Left renal pelvis (tissue), 4 donors: ENCODE results near the gene FUNDC1. TPM values are rescaled to one million over a fixed set of nuclear protein-coding genes. Genes with fewer than 3 reads are reported as not detected.
A peak's percentile ranks its signal among the peaks of the same experiment; 100 is the strongest.
"Not testable (repeated sequence)": the region's sequence is repeated elsewhere in the genome, so short reads cannot be mapped to it uniquely, and the experiment has no call there.

Experiments
- DNase-seq, 4 donors: peaks; one replicate each; pipeline ENCODE4 v3.0.0-alpha.2; 2013; ENCODE audit warnings: low read depth in 4 of 4, low spot score in 3 of 4
- polyA plus RNA-seq, 4 donors: library from polyadenylated mRNA; unstranded; fragments of 120-200 nt; gene quantifications; one replicate each; pipeline ENCODE4 v1.2.1, GENCODE V29; 2013; ENCODE audit not compliant: insufficient read length in 4 of 4

Gene FUNDC1, protein sequence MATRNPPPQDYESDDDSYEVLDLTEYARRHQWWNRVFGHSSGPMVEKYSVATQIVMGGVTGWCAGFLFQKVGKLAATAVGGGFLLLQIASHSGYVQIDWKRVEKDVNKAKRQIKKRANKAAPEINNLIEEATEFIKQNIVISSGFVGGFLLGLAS
- polyA plus RNA-seq = 10 to 100 TPM; 17.2 to 34.5 (median 28.4) TPM

DNA sequence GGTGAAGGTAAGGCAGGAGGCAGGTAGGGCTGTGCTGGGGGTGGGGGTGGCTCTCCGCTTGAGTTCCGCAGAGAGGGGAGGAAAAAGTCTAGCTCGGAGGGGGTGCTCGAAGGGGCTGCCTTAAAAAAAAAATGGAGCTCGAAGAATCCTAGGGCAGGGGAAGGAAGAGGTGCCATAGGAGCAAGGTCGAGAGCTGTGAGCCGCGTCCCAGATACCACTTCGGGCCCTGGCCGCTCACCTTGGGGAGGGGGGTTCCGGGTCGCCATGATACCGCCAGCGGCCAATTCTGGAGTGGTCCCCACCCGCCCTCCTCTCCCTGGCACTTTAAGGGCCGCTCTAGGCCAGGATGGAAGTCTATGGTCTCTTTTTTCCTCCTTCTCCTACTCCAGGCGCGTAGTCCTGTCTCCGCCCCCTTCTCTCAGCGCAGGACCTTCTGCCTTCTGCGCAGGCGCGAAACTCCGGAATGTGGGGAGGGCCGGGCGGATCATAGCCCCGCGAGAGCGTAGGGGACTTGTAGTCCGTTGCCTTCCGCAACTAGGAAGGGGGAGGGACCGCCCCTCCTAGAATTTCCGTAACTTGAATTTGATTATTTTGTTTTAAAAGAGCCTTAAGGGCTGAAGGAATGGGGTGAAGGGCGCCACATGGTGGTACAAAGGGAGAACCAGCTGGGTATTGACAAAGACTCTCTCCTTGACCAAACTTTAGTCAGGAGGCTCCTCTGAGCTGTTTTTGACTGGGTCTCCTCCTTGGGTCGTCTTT lies at the start of gene FUNDC1:
Gene FUNDC1, minus strand, starts transcription at position 293 of the 759 bp plus-strand sequence. Its CDS starts 27 bp downstream, at position 266.
- peak; percentile 77 to 91 (median 85) for DNase-seq

DNA sequence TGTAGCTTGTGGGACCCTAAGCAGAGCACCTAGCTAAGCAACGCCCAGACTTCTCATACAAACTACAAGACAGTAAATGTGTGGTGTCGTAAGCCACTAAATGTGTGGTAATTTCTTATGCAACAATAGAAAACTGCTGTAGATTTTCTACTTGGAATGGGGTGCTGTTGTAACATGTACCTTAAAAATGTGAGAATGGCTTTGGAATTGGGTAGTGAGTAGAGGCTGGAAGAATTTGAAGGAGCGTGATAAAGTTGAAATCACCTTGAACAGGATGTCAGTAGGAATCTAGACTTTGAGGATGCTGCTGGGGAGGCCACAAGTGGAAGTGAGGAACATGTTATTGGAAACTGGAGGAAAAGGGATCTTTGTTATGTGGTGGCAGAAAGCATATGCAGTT lies 43.2 kb upstream of the FUNDC1 start:
- DNase-seq = no peak

DNA sequence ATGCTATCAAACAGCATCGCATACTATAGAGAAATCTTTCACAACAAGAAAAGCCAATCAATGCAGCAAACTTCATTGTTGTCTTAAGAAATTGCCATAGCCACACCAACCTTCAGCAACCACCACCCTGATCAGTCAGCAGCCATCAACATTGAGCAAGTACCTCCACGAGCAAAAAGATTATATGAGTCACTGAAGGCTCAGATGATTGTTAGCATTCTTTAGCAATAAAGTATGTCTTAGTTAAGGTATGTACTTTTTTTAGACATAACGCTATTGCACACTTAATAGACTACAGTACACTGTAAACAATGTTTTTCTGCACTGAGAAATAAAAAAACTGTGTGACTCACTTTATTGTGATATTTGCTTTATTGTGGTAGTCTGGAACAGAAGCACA lies 37.8 kb upstream of the FUNDC1 start:
- DNase-seq = no peak

DNA sequence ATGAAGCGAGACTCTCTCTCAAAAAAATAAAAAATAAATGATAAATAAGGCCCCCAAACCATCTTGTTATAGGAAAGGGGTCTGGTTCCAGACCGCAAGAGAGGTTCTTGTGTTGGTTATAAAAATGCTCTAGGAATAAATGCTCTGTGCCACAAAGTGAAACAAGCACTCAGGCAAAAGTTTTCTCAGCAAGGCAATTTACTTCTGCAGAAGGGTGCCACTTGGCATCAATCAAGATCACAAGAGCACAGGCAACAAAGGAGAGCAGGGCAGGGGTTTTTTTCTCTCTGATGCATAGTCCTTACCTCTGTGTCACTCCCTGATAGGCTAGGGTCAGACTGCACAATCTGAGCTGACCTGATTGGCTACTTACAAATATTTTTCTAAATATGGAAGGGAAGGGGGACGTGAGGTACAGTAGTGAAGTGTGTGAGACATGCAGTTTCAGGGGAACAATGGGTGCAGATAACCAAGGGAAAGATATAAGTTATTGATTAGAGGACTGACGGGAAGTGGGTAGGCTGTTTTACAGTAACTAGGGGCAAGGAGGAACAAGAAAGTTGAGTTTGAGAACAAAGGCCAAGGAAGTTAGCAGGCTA lies 29.8 kb upstream of the FUNDC1 start:
- DNase-seq = no peak

DNA sequence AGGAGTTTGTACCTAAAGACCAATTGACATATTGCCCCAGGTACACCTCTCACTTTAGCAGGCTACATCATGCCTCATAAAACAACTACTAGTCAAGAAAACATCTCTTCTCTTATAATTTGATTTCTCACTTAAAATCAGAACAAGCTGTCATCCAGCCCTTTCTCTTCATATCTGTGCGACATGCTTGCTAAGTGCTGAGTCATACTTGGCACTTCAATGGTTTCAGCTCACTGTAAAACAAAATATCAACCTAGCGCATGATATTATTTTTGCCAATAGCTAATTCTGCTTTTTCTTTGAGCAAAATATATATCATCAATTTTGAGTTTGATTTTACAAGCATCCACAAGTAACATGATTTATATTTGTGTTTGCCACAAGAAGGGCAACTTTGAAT lies 27.9 kb upstream of the FUNDC1 start:
- DNase-seq = no peak

DNA sequence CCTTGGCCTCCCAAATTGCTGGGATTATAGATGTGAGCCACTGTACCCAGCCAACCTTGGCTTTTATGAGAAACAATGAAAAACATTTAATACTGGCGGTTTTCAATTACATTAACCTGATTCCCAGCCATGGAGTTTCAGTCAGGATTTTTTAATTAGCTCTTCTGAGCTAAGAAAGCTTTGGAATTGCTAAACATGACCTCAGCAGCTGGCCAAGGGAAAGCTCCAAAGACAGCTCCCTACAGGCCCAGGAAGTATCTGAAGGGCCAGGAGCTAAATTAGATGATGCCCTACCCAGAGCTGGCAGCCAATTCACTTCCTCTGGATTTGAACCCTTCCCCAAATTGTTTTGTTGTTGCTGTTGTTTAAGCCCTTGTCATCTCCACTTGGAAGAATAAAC lies 26.5 kb upstream of the FUNDC1 start:
- DNase-seq = no peak

DNA sequence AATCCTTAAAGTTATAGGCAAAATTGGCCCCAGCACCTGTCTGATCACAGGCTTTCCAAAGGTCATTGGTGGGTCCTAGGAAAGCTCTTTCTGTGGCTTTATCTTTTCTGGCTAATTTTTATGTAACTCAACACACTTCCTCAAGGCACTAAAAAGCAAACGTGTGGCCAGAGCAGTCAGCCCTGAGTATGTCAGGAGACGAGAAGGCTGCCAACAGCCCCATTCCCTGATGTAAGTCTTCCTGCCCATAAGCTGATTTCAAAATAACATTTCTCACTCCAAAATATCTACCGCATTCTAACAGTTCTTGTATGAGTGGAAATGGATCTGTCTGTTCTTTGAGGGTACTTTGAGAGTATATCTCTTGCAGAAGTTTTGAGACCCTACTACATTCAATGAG lies 25.5 kb upstream of the FUNDC1 start:
- DNase-seq = no peak

DNA sequence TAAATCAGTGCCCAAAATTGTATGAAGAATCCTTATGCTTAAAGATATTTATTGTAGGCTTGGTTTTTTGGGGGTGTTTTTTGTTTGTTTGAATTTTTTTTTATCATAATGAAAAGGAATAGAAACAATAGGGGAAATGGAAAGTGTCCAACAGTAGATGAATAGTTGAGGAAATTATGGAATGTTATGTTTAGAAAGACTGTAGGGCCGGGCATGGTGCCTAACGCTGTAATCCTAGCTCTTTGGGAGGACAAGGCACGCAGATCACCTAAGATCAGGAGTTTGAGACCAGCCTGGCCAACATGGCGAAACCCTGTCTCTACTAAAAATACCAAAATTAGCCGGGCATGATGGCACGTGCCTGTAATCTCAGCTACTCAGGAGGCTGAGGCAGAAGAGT lies 19.2 kb upstream of the FUNDC1 start:
- DNase-seq = not testable (repeated sequence)

DNA sequence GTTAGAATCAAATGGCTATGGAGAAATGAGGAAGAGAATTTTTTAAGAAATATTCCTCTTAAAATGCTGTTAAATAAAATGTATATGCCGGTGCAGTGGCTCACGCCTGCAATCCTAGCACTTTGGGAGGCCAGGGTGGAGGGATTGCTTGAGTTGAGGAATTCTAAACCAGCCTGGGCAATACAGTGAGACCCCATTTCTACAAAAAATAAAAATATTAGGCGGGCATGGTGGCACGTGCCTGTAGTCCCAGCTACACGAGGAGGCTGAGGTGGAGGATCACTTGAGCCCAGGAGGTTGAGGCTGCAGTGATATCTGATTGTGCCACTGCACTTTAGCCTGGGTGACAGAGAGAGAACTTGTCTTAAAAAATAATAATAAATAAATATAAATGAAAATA lies 7.9 kb upstream of the FUNDC1 start:
- no peak for DNase-seq

DNA sequence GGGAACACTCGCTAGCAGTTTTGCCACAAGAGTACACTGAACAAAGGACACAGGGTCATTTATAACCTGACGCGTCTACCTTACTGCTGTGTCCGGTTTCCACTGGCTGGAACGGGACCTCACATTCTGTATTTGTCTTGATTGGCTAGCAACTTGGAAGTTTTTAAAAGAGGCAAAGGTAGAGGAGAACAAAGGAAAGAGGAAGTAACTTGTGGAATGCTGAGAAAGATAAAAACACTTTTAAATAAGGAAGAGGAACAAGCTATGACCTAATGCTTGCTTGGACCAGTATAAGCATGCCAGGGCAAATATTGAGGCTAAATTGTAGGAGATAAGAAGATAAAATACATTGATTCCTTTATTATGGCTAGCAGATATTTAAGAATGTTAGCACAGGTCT lies 2.8 kb upstream of the FUNDC1 start:
- not testable (repeated sequence) for DNase-seq

DNA sequence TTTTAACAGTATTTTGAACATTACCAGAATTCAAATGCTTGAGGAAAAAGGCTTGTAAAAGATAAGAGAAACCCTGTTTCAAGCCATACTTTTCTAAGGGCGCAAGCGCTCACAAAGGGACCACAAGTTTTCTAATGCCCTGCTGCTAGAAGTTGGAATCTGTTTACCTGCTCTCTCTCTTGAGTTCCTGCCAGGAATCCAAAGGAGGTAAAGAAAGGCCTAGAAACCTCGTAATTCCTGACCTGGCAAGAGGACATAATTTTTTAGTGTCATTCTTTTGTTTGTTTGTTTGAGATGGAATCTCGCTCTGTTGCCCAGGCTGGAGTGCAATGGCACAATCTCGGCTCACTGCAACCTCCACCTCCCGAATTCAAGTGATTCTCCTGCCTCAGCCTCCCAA lies 1.4 kb upstream of the FUNDC1 start:
- no peak for DNase-seq

DNA sequence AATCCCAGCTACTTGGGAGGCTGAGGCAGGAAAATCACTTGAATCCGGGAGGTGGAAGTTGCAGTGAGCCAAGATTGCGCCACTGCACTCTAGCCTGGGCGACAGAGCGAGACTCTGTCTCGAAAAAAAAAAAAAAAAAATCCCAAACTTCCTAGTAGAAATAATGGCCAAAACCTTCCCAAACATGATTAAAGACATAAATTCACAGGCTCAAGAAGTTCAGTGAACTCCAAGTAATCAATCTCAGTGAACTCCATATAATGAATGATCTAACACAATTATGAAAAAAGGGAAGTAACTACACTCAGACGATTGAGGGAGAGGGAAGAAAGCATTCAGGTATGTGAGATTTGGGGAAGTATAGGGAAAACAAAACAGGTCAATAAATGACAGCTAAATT lies 6.5 kb downstream of the FUNDC1 start:
- DNase-seq = no peak

DNA sequence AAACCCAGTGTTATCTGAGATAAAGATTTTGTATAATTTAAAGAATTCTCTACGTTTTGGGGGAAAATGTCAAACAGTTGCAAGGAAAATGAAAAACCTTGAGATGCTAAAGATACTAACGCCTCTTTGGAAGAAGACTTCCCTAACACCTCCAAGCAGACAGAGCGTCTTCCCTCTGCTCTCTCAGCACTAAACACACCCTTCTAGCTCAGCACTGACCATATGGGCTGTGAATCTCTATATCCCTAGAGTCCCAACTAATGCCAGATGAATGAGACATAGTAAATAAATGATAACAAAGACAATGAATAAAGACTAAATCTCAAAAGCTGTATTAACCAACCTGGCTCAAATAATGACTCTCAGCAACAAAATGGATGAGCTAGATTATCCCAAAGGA lies 13.3 kb downstream of the FUNDC1 start:
- DNase-seq = no peak

DNA sequence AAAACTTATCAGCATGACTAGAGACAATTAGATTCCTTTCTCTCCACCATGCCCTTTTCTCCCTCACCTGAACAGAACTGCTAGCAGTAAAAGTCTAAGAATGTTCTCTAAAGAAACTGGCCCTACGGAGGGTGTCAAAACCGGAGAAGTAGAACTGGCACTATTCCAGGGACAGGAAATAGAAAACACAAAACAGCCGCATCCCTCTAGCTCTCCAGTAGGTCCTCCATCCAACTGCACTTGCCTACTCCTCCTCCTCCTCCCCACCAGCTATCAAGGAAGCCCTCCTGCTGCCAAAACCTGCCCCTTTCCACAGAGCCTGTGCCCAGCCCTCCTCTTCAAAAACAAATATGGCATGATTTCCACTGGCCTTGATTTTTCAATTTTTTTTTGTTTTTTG lies 28.4 kb downstream of the FUNDC1 start:
- DNase-seq = no peak

DNA sequence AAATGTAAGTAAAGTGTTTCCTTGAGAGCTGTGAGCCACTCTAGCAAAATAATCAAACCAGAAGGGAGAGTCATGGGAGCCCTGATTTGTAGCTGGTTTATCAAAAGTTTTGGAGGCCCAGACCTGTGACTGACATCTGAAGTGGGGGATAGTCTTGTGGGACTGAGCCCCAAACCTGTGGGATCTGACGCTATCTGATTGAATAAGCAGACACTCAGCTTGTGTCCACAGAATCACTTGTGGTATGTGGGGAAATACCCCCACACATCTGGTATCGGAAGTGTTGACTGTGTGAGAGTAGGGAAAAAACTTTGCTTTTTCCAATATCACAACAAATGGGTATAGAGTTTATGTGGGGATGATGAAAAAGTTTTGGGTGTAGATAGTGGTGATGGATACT lies 35.4 kb downstream of the FUNDC1 start:
- DNase-seq = no peak

DNA sequence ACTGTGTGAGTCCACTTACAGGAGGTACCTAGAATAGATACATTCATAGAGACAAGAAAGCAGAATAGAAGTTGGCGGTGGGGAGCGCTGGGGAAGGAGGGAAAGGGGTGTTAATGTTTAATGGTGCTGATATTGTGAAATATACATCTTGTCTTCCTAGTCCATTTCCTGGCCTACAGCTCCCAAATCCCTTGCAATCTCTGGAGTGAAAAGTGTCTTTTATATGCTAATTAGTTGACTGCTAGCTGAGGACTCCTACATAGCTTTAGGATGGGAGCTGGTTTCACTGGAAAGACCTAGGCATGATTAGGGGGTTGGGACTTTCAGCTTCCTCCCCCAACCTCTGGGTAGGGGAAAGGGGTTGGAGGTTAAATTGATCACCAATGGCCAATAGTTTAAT lies 36.0 kb downstream of the FUNDC1 start:
- no peak for DNase-seq

DNA sequence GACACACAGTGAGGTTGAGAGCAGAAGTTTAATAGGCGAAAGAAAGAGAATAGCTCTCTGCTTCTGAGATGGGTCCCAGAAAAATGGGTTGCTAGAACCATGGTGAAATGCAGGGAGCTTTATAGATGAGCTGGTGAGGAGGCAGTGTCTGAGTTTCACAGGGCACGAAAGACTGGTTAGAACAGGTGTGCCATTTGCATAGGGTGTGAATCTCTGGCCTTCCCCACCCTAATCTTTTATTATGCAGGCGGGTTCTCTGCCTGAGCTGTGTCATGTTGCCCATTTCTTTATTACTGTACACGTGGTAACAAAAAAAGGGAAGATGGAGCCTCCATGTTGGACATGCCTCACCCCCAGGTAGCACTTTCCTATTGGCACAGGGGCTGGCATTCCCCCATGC lies 39.1 kb downstream of the FUNDC1 start:
- no peak for DNase-seq

DNA sequence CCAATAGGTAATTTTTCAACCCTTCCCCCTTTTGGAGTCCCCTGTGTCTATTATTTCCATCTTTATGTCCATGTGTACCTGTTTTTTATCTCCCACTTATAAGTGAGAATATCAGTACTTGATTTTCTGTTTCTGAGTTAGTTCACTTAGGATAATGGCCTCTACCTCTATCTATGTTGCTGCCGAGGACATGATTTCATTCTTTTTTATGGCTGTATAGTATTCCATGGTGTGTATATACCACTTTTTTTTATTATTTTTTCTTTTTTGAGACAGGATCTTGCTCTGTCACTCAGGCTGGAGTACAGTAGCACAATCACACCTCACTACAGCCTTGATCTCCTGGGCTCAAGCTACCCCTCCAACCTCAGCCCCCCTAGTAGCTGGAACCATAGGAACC lies 47.6 kb downstream of the FUNDC1 start:
- DNase-seq = no peak

DNA sequence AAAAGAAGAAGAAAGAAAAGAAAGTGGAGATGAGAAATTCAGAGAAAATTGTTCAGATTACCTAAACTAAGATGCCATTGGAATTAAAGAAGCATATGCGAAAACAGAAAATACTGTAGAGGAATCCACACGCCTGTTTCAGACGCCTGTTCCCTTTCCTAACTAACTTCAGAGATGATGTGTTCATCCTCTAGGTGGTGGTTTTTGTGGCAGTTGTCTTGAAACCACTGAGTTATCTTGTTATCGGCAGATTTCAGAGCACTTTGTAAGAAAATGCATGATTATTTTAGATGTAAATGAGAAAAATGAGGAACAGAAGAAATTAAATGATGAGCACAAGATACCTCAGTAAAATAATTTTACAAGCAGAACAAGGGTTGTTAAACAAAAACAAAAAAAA lies 48.3 kb downstream of the FUNDC1 start:
- no peak for DNase-seq

DNA sequence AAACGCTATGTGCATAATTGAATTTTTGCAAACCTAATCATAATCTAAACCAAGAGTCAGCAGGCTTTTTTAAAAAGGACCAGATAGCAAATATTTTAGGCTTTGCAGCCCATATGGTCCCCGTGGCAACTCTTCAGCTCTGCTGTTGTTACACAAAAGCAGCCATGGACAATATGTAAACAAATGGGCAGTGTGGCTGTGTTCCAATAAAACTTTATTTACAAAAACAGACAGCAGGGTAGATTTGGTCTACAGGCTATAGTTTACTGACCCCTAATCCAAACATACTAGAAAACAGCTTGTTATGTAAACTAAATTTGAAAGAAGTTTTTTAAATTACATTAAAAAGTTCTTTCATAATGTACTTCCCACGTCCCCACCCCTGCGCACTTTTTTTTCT lies 53.1 kb downstream of the FUNDC1 start:
- no peak for DNase-seq

DNA sequence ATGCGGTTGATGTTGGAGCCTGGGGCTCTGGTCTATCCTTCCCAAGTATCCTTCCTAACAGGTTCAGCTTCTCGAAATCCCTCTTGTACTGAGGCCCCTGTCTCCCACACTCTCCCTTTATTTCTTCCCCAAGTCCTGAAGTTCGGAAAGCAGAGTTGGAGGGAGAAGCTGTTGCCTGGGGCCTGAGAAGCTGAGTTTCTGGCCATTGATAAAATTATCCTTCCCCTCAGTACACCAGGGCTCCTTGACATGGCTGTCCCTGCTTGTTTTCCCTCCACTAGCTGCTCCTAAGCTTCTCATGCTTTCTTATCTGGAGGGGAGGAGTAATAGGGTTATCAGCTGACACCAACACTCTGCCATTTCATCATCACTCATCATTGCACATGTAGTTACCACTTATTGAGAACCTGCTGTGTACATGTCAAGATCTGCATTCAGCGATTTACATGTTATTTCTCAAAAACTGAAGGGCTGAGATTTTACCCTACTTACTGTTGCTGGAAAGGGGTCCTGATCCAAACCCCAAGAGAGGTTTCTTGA lies 58.0 kb downstream of the FUNDC1 start:
- no peak for DNase-seq
